Esophagus muscularis mucosa (tissue), 4 donors: Measurements from ENCODE around the gene NHLRC2. TPM values are rescaled to one million over a fixed set of nuclear protein-coding genes. Genes with fewer than 3 reads are reported as not detected.

Experiments used
- DNase-seq: peaks from one replicate; pipeline ENCODE4 v3.0.0-alpha.2; 2017; ENCODE audit errors: extremely low spot score
- H3K27ac ChIP-seq, 4 donors: fragments of 200-600 bp; sonication (generic); replicated peaks in 1 of 4; 1 replicate in 3 of 4; 2 replicates in 1 of 4; pipeline ENCODE4 v1.5.1; 2016 to 2019; ENCODE audit warnings: mild to moderate bottlenecking in 1 of 4
- H3K27me3 ChIP-seq, 4 donors: fragments of 200-600 bp; sonication (generic); one replicate each; pipeline versions ENCODE4 v1.5.1 to v1.6.0; 2016 to 2019
- H3K36me3 ChIP-seq, 4 donors: fragments of 200-600 bp; sonication (generic); one replicate each; pipeline ENCODE4 v1.5.1; 2016 to 2019
- H3K4me1 ChIP-seq, 4 donors: fragments of 200-600 bp; sonication (generic); one replicate each; pipeline ENCODE4 v1.5.1; 2016 to 2019
- H3K4me3 ChIP-seq, 4 donors: fragments of 200-600 bp; sonication (generic); 1 replicate in 2 of 4; 2 replicates in 2 of 4; pipeline ENCODE4 v1.5.1; 2016 to 2019; ENCODE audit warnings: mild to moderate bottlenecking in 4 of 4, moderate library complexity in 1 of 4
- H3K9me3 ChIP-seq, 4 donors: fragments of 200-600 bp; sonication (generic); 1 replicate in 3 of 4; 2 replicates in 1 of 4; pipeline ENCODE4 v1.5.1; 2016 to 2019
- CTCF ChIP-seq, 3 experiments: fragments of 200-600 bp in 2 of 3; fragments of 450-650 bp in 1 of 3; sonication (generic) in 2 of 3; IDR thresholded peaks; one replicate each; pipeline ENCODE4 v1.5.1; 2017 to 2019; ENCODE audit warnings: antibody characterized with exemption in 3 of 3, mild to moderate bottlenecking in 2 of 3, moderate library complexity in 1 of 3
- EP300 ChIP-seq: sonication (generic); formaldehyde crosslinking; IDR thresholded peaks from one replicate; pipeline ENCODE4 v1.6.1; 2017; ENCODE audit warnings: antibody characterized with exemption
- POLR2A ChIP-seq: fragments of 450-650 bp; IDR thresholded peaks from one replicate; pipeline ENCODE4 v1.6.1; 2017; ENCODE audit warnings: antibody characterized with exemption, moderate library complexity, mild to moderate bottlenecking, low read depth
- POLR2AphosphoS5 ChIP-seq, 2 donors: sonication (generic); formaldehyde crosslinking; IDR thresholded peaks; one replicate each; pipeline ENCODE4 v1.6.1; 2017; ENCODE audit warnings: antibody characterized with exemption in 2 of 2
- WGBS: methylation state at CpG from one replicate; pipeline ENCODE4 v1.1.5; 2018; 5-methylcytosine and 5-hydroxymethylcytosine counted together
- intact Hi-C: fragments of 100-400 bp; cut with DNase I; formaldehyde crosslinking; loops from one replicate; pipeline ENCODE4 v1.15.1; 2023
- total RNA-seq, 4 donors: library from RNA; depleted of rRNA; stranded (reverse); fragments of >200 nt; gene quantifications; one replicate each; pipeline versions ENCODE4 v1.1.0 to v1.2.1, GENCODE V29; 2016

NHLRC2 gene
- total RNA-seq, 4 donors from 2014 or later, result 30.6 to 59.4 (median 40.3) TPM

DNA sequence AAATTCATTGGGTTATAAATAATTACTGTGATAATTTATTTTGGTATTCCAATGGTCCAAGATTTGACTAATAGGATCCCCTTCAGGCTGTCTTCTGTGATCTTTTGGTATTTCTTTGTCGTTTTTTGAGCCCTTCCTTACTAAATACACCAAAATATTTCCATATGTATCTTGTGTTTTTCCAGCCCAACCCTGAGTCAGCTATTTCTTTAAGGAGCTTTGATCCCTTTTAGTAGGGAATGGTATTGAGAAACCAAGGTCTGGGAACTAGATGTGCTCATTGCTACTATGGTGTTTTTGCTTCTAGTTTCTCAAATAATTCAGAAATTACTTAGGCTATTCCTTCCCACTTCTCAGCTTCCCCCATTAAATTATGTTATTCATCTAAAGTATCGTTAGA, 15.3 kb downstream of the NHLRC2 start:
- H3K27ac ChIP-seq, result no peak overlapping the region
- peaks cover 0 to 14% (median 9%) of the 10 kb centered on the region in 4 donors for H3K9me3 ChIP-seq
- TF ChIP-seq POLR2A, result no peak
- no peak for TF ChIP-seq CTCF (IDR thresholded peaks at IDR 0.05)
- TF ChIP-seq POLR2AphosphoS5 (IDR thresholded peaks at IDR 0.05), result no peak
- no peak for TF ChIP-seq EP300
- peaks cover 6 to 16% (median 15%) of the 10 kb centered on the region in 4 donors for H3K4me1 ChIP-seq
- intact Hi-C loops, result no loop called here
- no peak overlapping the region for H3K4me3 ChIP-seq
- no peaks in the 10 kb centered on the region for H3K27me3 ChIP-seq
- peaks cover 0 to 6% (median 3%) of the 10 kb centered on the region in 4 donors for H3K36me3 ChIP-seq
- DNase-seq, result no peak
- 90% methylated on average over 2 of the region's 2 CpGs for WGBS

DNA sequence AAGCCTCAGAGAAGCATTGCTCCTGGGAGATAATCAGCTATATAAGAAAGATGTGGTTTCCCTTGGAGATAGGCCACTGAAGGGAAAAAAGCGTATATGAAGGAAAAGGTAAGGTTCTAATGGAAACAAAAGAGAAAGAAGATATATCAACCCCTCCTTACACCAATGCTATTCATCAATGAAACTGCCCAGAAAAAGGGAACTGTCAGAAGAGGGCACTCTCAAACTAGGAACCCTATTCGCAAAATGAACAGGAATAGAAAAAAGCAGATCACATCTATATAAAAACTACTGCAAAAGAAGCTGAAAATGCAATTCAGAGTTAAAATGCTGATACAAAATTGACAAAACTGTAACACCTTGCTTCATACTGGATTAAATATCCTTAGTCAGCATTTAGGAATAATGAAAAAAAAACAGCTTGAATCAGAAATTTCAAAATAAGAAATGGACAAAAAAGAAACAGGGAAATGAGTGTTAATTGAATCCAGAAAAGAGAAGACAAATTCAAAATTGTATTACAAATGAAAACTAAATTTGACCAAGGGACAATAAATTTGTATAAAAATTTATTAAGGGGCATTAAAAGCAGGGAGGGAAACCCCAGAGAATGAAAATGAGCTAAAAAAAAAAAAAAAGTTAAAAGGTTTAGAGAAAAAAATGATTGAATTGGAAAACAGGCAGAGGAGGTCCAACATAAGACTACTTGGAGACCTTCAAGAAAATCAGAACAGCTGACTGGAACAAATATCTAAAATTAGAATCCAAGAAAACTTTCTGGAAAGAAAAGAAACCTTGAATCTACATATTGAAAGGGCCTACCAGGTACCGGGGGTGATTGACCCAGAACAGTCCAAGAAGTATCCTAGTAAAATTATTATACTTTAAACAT, 17.9 kb downstream of the NHLRC2 start:
- 87% methylated on average over 3 of the region's 3 CpGs for WGBS
- intact Hi-C loops, result no loop called here
- Histone ChIP-seq H3K27ac (no peak overlapping the region), H3K9me3 (peaks cover 0 to 14% (median 9%) of the 10 kb centered on the region in 4 donors), H3K27me3 (no peaks in the 10 kb centered on the region), H3K4me1 (peaks cover 0 to 5% (median 3%) of the 10 kb centered on the region in 4 donors), H3K4me3 (no peak overlapping the region), H3K36me3 (peaks cover 0 to 14% (median 7%) of the 10 kb centered on the region in 4 donors)
- DNase-seq, result no peak
- TF ChIP-seq EP300, result no peak
- TF ChIP-seq CTCF (IDR thresholded peaks at IDR 0.05), result no peak
- no peak for TF ChIP-seq POLR2A
- no peak for TF ChIP-seq POLR2AphosphoS5 (IDR thresholded peaks at IDR 0.05)

- 100% methylated on average over 1 of the region's 1 CpG for WGBS
- H3K36me3 ChIP-seq, result peaks cover 0 to 19% (median 8%) of the 10 kb centered on the region in 4 donors
- intact Hi-C loops, result no loop called here
Observed at GRCh38 chr10:113875212-113875611, 20.8 kb downstream of the NHLRC2 start.

GRCh38 chr10:113876461-113876860, 22.0 kb downstream of the NHLRC2 start:
- TF ChIP-seq CTCF (IDR thresholded peaks at IDR 0.05), result no peak

More at GRCh38 chr10:113875212-113875611, 20.8 kb downstream of the NHLRC2 start:
- TF ChIP-seq EP300 (no peak), POLR2AphosphoS5 (IDR thresholded peaks at IDR 0.05) (no peak), CTCF (IDR thresholded peaks at IDR 0.05) (no peak), POLR2A (no peak)
- no peak for DNase-seq
- Histone ChIP-seq H3K4me1 (peaks cover 0 to 5% (median 3%) of the 10 kb centered on the region in 4 donors), H3K27me3 (no peaks in the 10 kb centered on the region), H3K27ac (no peak overlapping the region), H3K4me3 (no peak overlapping the region), H3K9me3 (peaks cover 0 to 14% (median 9%) of the 10 kb centered on the region in 4 donors)

More at GRCh38 chr10:113876461-113876860, 22.0 kb downstream of the NHLRC2 start:
- H3K27ac ChIP-seq, result no peak overlapping the region
- H3K9me3 ChIP-seq, result peaks cover 0 to 14% (median 9%) of the 10 kb centered on the region in 4 donors
- WGBS, result 80% methylated on average over 3 of the region's 3 CpGs
- H3K27me3 ChIP-seq, result no peaks in the 10 kb centered on the region
- peaks cover 0 to 15% (median 6%) of the 10 kb centered on the region in 4 donors for H3K36me3 ChIP-seq
- no peak overlapping the region for H3K4me3 ChIP-seq
- peaks cover 0 to 5% (median 3%) of the 10 kb centered on the region in 4 donors for H3K4me1 ChIP-seq
- DNase-seq, result no peak
- intact Hi-C loops, result no loop called here
